OCI-LY7 (cell line): ENCODE data around the gene DAZAP1. TPM values are rescaled to one million over a fixed set of nuclear protein-coding genes. Genes with fewer than 3 reads are reported as not detected.

Source experiments
- BruUV-seq: library from RNA; stranded (reverse); fragments of 400-500 nt; replicated peaks from 2 replicates; lab custom pipeline; 2021; lab: Mats Ljungman, UMichigan
- CTCF ChIA-PET: fragments of 300-600 bp; sonication (Branson Sonifier 250); formaldehyde crosslinking; loops from one replicate; lab custom pipeline; 2022; ENCODE audit warnings: antibody characterized with exemption; ENCODE audit not compliant: unreplicated experiment; lab: Charles Lee
- POLR2A ChIA-PET: fragments of 300-600 bp; sonication (Branson Sonifier 250); formaldehyde crosslinking; loops from one replicate; lab custom pipeline; 2022; ENCODE audit warnings: antibody characterized with exemption; lab: Charles Lee
- DNase-seq: peaks from one replicate; pipeline ENCODE4 v3.0.0-alpha.2; 2015; ENCODE audit warnings: low spot score
- H2AFZ ChIP-seq: fragments of 200-600 bp; sonication (generic), shearing (Covaris generic); 2 replicates; pipeline ENCODE4 v1.6.1; 2014; ENCODE audit warnings: mild to moderate bottlenecking, antibody characterized with exemption, low read length, moderate library complexity
- H3K27ac ChIP-seq: fragments of 200-600 bp; sonication (generic); 2 replicates; pipeline ENCODE4 v1.5.1; 2014; ENCODE audit warnings: mixed run types, low read depth, mild to moderate bottlenecking, moderate library complexity, low read length, inconsistent platforms; ENCODE audit not compliant: poor library complexity, severe bottlenecking
- H3K36me3 ChIP-seq: fragments of 200-600 bp; sonication (generic); 2 replicates; pipeline ENCODE4 v1.6.1; 2014; ENCODE audit warnings: mild to moderate bottlenecking, antibody characterized with exemption, low read length, moderate library complexity, mixed read lengths; ENCODE audit not compliant: insufficient read depth
- H3K4me1 ChIP-seq: fragments of 200-600 bp; sonication (generic); 2 replicates; pipeline ENCODE4 v1.5.1; 2014; ENCODE audit warnings: mild to moderate bottlenecking, low read length; ENCODE audit not compliant: insufficient read depth, poor library complexity, severe bottlenecking
- H3K4me2 ChIP-seq: fragments of 200-600 bp; sonication (generic); 2 replicates; pipeline ENCODE4 v1.6.1; 2014; ENCODE audit warnings: mild to moderate bottlenecking, low read length
- H3K4me3 ChIP-seq: fragments of 200-600 bp; sonication (generic); 2 replicates; pipeline ENCODE4 v1.5.1; 2014; ENCODE audit warnings: mild to moderate bottlenecking, low read depth, low read length; ENCODE audit not compliant: poor library complexity, severe bottlenecking
- H3K79me2 ChIP-seq: fragments of 200-600 bp; sonication (generic); 2 replicates; pipeline ENCODE4 v1.6.1; 2016; ENCODE audit warnings: low read depth, mild to moderate bottlenecking, low read length, moderate library complexity, mixed read lengths; ENCODE audit not compliant: insufficient read depth
- H3K9me2 ChIP-seq: fragments of 200-600 bp; sonication (generic); 2 replicates; pipeline ENCODE4 v1.6.1; 2016; ENCODE audit warnings: mild to moderate bottlenecking, low read length, mixed read lengths; ENCODE audit not compliant: insufficient read depth
- H3K9me3 ChIP-seq: fragments of 200-600 bp; sonication (generic); 2 replicates; pipeline ENCODE4 v1.6.1; 2014; ENCODE audit warnings: mild to moderate bottlenecking, mixed run types, low read length, mixed read lengths
- H4K20me1 ChIP-seq: fragments of 200-600 bp; sonication (generic); 2 replicates; pipeline ENCODE4 v1.6.1; 2014; ENCODE audit warnings: mild to moderate bottlenecking, antibody characterized with exemption, low read length, moderate library complexity, mixed read lengths; ENCODE audit not compliant: insufficient read depth
- CTCF ChIP-seq: fragments of 200-600 bp; sonication (generic); conservative IDR thresholded peaks from 2 replicates; pipeline ENCODE4 v1.5.1; 2014; ENCODE audit warnings: mild to moderate bottlenecking, antibody characterized with exemption, low read length, moderate library complexity, mixed read lengths
- EZH2phosphoT487 ChIP-seq: fragments of 200-600 bp; sonication (generic); IDR thresholded peaks from 2 replicates; pipeline ENCODE4 v1.6.1; 2018; ENCODE audit warnings: low read depth, borderline replicate concordance, mild to moderate bottlenecking, mixed run types, antibody characterized with exemption, low read length, moderate library complexity, mixed read lengths
- intact Hi-C: fragments of 100-400 bp; cut with micrococcal nuclease; formaldehyde crosslinking; loops from one replicate; pipeline ENCODE4 v1.10.0; 2022; ENCODE audit not compliant: unreplicated experiment
- total RNA-seq, 2 experiments: library from RNA; depleted of rRNA in 1 of 2; stranded (reverse); fragments of >200 nt in 1 of 2; shearing (Covaris generic) in 1 of 2; gene quantifications; 2 replicates each; pipeline ENCODE4 v1.2.3, GENCODE V29; 2014 to 2022

Gene DAZAP1
- total RNA-seq, 2 experiments from 2014 or later, result 170 to 373 TPM

GRCh38 chr19:1360818-1361461 is 46.4 kb upstream of the DAZAP1 start:
- peaks cover 91% of the 10 kb centered on the region for H3K36me3 ChIP-seq
- DNase-seq, result no peak
- no TSS peak for BruUV-seq
- H3K4me1 ChIP-seq, result peaks cover 11% of the 10 kb centered on the region
- no peak overlapping the region for H3K27ac ChIP-seq
- no peak overlapping the region for H2AFZ ChIP-seq
- no peaks in the 10 kb centered on the region for H4K20me1 ChIP-seq
- peaks cover 6% of the 10 kb centered on the region; the same call in 1 of the 2 replicates for H3K79me2 ChIP-seq
- ChIA-PET POLR2A (no interaction called here), CTCF (no interaction called here)
- no peak overlapping the region for H3K4me3 ChIP-seq
- H3K9me3 ChIP-seq, result no peaks in the 10 kb centered on the region
- H3K4me2 ChIP-seq, result no peak overlapping the region
- no peaks in the 10 kb centered on the region for H3K9me2 ChIP-seq
- TF ChIP-seq EZH2phosphoT487, result no peak
- TF ChIP-seq CTCF, result no peak
- intact Hi-C loops, result no loop called here

- TF ChIP-seq CTCF (no peak), EZH2phosphoT487 (no peak)
- Histone ChIP-seq H4K20me1 (no peaks in the 10 kb centered on the region), H3K4me1 (peaks cover 3% of the 10 kb centered on the region), H3K27ac (no peak overlapping the region), H3K79me2 (no peaks in the 10 kb centered on the region), H2AFZ (no peak overlapping the region), H3K36me3 (peaks cover 96% of the 10 kb centered on the region), H3K4me2 (no peak overlapping the region), H3K9me3 (no peaks in the 10 kb centered on the region), H3K9me2 (no peaks in the 10 kb centered on the region), H3K4me3 (no peak overlapping the region)
- BruUV-seq, result no TSS peak
- POLR2A ChIA-PET, result no interaction called here
- DNase-seq, result no peak
- intact Hi-C loops, result no loop called here
- CTCF ChIA-PET, result no interaction called here
Measured at GRCh38 chr19:1361601-1362386, 45.6 kb upstream of the DAZAP1 start.
